Medulla oblongata (tissue), 1 donor: ENCODE data around the gene ZNF343.
A peak's percentile ranks its signal among the peaks of the same experiment; 100 is the strongest.

Experiments used
- DNase-seq: peaks from one replicate; pipeline ENCODE4 v3.0.0-alpha.2; 2015; ENCODE audit errors: extremely low spot score

ZNF343 gene

GRCh38 chr20:2473516-2473915, 35.2 kb downstream of the ZNF343 start:
- DNase-seq, result no peak

- DNase-seq, result peak; percentile 99
These were observed 38.1 kb downstream of the ZNF343 start, which contains the start of gene SNRPB for GRCh38 chr20:2470423-2471193. TSS of gene SNRPB (minus strand) at chr20:2470789. CDS start at chr20:2470690, 99 bp downstream.

GRCh38 chr20:2469991-2470422, 38.7 kb downstream of the ZNF343 start:
- peak; percentile 43 for DNase-seq

GRCh38 chr20:2468581-2469407, 39.9 kb downstream of the ZNF343 start:
- DNase-seq, result no peak

- DNase-seq, result no peak
These were observed 41.3 kb downstream of the ZNF343 start for GRCh38 chr20:2467412-2467811.

- no peak for DNase-seq
These were observed 43.6 kb downstream of the ZNF343 start for GRCh38 chr20:2465100-2465499.

- DNase-seq, result no peak
These were observed 44.9 kb downstream of the ZNF343 start for GRCh38 chr20:2463616-2464365.

GRCh38 chr20:2462484-2462883, 46.2 kb downstream of the ZNF343 start:
- DNase-seq, result no peak

GRCh38 chr20:2460752-2461424, 47.8 kb downstream of the ZNF343 start:
- no peak for DNase-seq

- no peak for DNase-seq
These were observed 48.5 kb downstream of the ZNF343 start for GRCh38 chr20:2459981-2460751.

GRCh38 chr20:2458919-2459499, 49.7 kb downstream of the ZNF343 start:
- no peak for DNase-seq

- DNase-seq, result no peak
These were observed 52.8 kb downstream of the ZNF343 start for GRCh38 chr20:2455771-2456497.

GRCh38 chr20:2453792-2454191, 54.9 kb downstream of the ZNF343 start:
- DNase-seq, result no peak

- DNase-seq, result peak; percentile 88
These were observed 56.6 kb downstream of the ZNF343 start for GRCh38 chr20:2451939-2452732.

- DNase-seq, result no peak
These were observed 57.3 kb downstream of the ZNF343 start for GRCh38 chr20:2451422-2451821.

GRCh38 chr20:2449386-2449785, 59.3 kb downstream of the ZNF343 start:
- no peak for DNase-seq

GRCh38 chr20:2446845-2447244, 61.9 kb downstream of the ZNF343 start:
- DNase-seq, result no peak
